ENCODE measurements around the gene ITGB1. TPM values are rescaled to one million over a fixed set of nuclear protein-coding genes. Genes with fewer than 3 reads are reported as not detected.

ITGB1 gene
- total and polyA plus RNA-seq, 10 of the 15 experiments (the other 5 are each of a cell fraction or from before 2014, with no cell fraction given) = 2.8 to 20.7 (median 10.4) TPM

DNA sequence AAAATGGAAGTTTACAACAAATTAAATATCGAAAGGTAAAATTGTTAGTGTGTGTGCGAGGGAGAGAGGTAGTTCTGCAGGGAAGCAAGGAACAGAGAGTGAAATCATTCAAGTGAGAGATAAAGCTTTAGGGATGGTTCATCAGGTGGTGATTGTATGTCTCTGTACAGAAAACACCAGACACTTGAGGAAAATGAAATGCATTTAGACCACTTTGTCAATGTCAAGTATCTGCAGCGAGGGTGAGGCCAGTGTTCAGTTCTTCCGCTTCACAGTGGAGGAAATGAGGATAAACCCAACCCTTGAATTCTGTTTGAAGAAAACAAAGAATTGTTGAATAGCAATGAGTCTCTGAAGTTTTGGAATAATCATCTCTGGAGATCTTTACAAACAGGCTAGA is 14.4 kb upstream of the ITGB1 start:
- no peaks in the 10 kb centered on the region for H3K27me3 ChIP-seq (replicated peaks in 1 of 2; ENCODE audit: control insufficient read depth in 2 of 2, insufficient read depth in 2 of 2, low read length in 1 of 2)
- no peaks in the 10 kb centered on the region for H3K36me3 ChIP-seq (ENCODE audit: control insufficient read depth in 2 of 2, insufficient read depth in 2 of 2, low read length in 1 of 2)
- H3K9ac ChIP-seq (ENCODE audit: control insufficient read depth, insufficient read depth, low read length) = no peak overlapping the region
- FAIRE-seq (no peak), DNase-seq (ENCODE audit: low read depth, low spot score) (no peak), ATAC-seq (no peak)
- H4K20me1 ChIP-seq (ENCODE audit: control insufficient read depth, insufficient read depth) = no peaks in the 10 kb centered on the region
- POLR2A ChIA-PET = no interaction called here
- CTCF ChIA-PET = interaction anchor here (1.6 kb wide), 1 partner anchor 36 kb away, joined by 8 read pairs; no protein-coding TSS in a partner anchor
- H3K4me1 ChIP-seq (ENCODE audit: control insufficient read depth, insufficient read depth, low read length) = peaks cover 16% of the 10 kb centered on the region; the same call in 1 of the 2 replicates
- no peaks in the 10 kb centered on the region for H3K9me3 ChIP-seq (replicated peaks; ENCODE audit: control insufficient read depth, insufficient read depth, low read length)
- no peak overlapping the region for H2AFZ ChIP-seq (ENCODE audit: control insufficient read depth, low read depth, low read length)
- no peak overlapping the region for H3K4me2 ChIP-seq (ENCODE audit: control insufficient read depth, insufficient read depth)
- no peak overlapping the region for H3K4me3 ChIP-seq
- RAD21 ChIA-PET (ENCODE audit: unreplicated experiment) = no interaction called here
- intact Hi-C loops (cut with micrococcal nuclease; ENCODE audit: unreplicated experiment) = no loop called here
- 71% methylated on average over 4 of the region's 4 CpGs for WGBS (ENCODE audit: insufficient coverage, insufficient replicate concordance, low lambda C conversion rate, missing lambda C conversion rate)
- in situ Hi-C loops (cut with MboI) = no loop called here
- no peak overlapping the region for H3K27ac ChIP-seq (ENCODE audit: control insufficient read depth, insufficient read depth)
- SMC1A ChIA-PET (ENCODE audit: uncharacterized antibody, unreplicated experiment) = interaction anchor here (1.0 kb wide), 1 partner anchor 13 kb away, joined by 4 read pairs; no protein-coding TSS in a partner anchor
- BruUV-seq (replicated peaks) = no TSS peak
- TF ChIP-seq POLR2AphosphoS5 (IDR thresholded peaks at IDR 0.05; ENCODE audit: low read length) = no peak
- no peak for TF ChIP-seq ZNF217 (IDR thresholded peaks at IDR 0.05)
- TF ChIP-seq SREBF2 (IDR thresholded peaks at IDR 0.05; ENCODE audit: low read length) = no peak
- no peak for TF ChIP-seq NFYA (IDR thresholded peaks at IDR 0.05; ENCODE audit: borderline replicate concordance, low read depth, low read length)
- TF ChIP-seq, protein P1, sequence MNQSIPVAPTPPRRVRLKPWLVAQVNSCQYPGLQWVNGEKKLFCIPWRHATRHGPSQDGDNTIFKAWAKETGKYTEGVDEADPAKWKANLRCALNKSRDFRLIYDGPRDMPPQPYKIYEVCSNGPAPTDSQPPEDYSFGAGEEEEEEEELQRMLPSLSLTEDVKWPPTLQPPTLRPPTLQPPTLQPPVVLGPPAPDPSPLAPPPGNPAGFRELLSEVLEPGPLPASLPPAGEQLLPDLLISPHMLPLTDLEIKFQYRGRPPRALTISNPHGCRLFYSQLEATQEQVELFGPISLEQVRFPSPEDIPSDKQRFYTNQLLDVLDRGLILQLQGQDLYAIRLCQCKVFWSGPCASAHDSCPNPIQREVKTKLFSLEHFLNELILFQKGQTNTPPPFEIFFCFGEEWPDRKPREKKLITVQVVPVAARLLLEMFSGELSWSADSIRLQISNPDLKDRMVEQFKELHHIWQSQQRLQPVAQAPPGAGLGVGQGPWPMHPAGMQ (IDR thresholded peaks at IDR 0.05; ENCODE audit: borderline replicate concordance) = no peak
- no peak for TF ChIP-seq CBX5 (IDR thresholded peaks at IDR 0.05; ENCODE audit: low read depth)
- no peak for TF ChIP-seq RFX5 (IDR thresholded peaks at IDR 0.05; ENCODE audit: low read depth, low read length)
- TF ChIP-seq, protein P2, sequence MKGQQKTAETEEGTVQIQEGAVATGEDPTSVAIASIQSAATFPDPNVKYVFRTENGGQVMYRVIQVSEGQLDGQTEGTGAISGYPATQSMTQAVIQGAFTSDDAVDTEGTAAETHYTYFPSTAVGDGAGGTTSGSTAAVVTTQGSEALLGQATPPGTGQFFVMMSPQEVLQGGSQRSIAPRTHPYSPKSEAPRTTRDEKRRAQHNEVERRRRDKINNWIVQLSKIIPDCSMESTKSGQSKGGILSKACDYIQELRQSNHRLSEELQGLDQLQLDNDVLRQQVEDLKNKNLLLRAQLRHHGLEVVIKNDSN (IDR thresholded peaks at IDR 0.05; ENCODE audit: borderline replicate concordance, extremely low read length, insufficient read depth, low read depth, low read length) = no peak
- TF ChIP-seq, protein P3, sequence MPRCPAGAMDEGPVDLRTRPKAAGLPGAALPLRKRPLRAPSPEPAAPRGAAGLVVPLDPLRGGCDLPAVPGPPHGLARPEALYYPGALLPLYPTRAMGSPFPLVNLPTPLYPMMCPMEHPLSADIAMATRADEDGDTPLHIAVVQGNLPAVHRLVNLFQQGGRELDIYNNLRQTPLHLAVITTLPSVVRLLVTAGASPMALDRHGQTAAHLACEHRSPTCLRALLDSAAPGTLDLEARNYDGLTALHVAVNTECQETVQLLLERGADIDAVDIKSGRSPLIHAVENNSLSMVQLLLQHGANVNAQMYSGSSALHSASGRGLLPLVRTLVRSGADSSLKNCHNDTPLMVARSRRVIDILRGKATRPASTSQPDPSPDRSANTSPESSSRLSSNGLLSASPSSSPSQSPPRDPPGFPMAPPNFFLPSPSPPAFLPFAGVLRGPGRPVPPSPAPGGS (IDR thresholded peaks at IDR 0.05; ENCODE audit: borderline replicate concordance, insufficient read depth, low read depth, low read length, poor library complexity, severe bottlenecking) = no peak
- TF ChIP-seq ZZZ3 (IDR thresholded peaks at IDR 0.05; ENCODE audit: control insufficient read depth, insufficient read length, low read depth) = no peak
- TF ChIP-seq, protein P4, sequence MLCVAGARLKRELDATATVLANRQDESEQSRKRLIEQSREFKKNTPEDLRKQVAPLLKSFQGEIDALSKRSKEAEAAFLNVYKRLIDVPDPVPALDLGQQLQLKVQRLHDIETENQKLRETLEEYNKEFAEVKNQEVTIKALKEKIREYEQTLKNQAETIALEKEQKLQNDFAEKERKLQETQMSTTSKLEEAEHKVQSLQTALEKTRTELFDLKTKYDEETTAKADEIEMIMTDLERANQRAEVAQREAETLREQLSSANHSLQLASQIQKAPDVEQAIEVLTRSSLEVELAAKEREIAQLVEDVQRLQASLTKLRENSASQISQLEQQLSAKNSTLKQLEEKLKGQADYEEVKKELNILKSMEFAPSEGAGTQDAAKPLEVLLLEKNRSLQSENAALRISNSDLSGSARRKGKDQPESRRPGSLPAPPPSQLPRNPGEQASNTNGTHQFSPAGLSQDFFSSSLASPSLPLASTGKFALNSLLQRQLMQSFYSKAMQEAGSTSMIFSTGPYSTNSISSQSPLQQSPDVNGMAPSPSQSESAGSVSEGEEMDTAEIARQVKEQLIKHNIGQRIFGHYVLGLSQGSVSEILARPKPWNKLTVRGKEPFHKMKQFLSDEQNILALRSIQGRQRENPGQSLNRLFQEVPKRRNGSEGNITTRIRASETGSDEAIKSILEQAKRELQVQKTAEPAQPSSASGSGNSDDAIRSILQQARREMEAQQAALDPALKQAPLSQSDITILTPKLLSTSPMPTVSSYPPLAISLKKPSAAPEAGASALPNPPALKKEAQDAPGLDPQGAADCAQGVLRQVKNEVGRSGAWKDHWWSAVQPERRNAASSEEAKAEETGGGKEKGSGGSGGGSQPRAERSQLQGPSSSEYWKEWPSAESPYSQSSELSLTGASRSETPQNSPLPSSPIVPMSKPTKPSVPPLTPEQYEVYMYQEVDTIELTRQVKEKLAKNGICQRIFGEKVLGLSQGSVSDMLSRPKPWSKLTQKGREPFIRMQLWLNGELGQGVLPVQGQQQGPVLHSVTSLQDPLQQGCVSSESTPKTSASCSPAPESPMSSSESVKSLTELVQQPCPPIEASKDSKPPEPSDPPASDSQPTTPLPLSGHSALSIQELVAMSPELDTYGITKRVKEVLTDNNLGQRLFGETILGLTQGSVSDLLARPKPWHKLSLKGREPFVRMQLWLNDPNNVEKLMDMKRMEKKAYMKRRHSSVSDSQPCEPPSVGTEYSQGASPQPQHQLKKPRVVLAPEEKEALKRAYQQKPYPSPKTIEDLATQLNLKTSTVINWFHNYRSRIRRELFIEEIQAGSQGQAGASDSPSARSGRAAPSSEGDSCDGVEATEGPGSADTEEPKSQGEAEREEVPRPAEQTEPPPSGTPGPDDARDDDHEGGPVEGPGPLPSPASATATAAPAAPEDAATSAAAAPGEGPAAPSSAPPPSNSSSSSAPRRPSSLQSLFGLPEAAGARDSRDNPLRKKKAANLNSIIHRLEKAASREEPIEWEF (IDR thresholded peaks at IDR 0.05; ENCODE audit: insufficient replicate concordance, low read depth, low read length) = no peak
- no peaks in the 10 kb centered on the region for H3K79me2 ChIP-seq (ENCODE audit: control insufficient read depth, insufficient read depth, low read length)
